Activated T-helper 1 cell treated with anti-CD3 and anti-CD28 coated beads, Interleukin-2, amount 50 U/mL, for 16 hours (primary cell): ENCODE results near the gene SDHAF2.
"Not testable (repeated sequence)": the region's sequence is repeated elsewhere in the genome, so short reads cannot be mapped to it uniquely, and the experiment has no call there.

Experiments used
- DNase-seq, 2 donors: peaks; one replicate each; pipeline ENCODE4 v3.0.0-alpha.2; 2020; ENCODE audit warnings: low read depth in 1 of 2, low spot score in 1 of 2

SDHAF2 gene

DNA sequence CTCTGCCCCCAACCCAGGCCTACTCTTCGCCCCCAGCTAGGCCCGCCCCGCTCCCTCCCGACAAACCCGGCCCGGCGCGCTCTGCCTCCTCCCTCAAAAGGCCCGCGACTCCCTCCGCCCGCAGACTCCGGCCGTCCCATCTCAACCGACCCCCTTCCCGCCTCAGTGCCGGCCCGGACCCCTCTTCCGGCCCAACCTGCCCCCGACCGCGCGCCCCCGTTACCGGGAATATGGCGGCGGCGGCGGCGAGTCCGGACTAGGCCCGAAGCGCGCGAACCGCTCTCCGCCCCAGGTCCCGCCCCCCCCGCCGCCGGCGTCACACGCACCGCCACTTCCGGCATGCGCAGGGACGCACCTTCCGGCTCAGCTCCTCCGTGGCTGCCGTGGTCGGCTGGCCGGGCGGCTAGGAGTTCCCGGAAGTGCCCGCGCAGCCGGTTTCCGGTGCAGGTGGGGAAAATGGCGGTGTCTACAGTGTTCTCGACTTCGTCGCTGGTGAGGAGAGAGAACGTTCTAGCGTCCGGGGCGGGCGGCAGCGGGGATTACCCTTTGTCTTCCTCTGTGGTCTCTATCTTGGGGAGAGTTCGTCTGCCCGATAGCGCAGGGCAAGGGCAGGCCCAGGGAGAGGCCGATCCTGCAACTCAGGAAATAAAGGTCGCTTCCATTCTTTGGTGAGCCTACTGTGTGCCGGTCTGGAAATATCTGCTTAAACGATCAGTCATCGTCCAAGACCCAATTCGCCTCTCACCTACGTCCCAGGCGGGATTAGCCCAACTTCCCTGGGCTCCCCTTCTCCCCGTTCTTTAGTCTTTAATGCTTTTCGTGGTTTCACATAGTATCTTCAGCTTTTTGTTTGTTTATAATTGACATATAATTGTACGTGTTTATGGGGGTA lies at the start of gene SDHAF2, which contains the start of gene CPSF7:
TSS of gene SDHAF2 (plus strand) at position 434 of the 892 bp plus-strand sequence. CDS start at position 457, 23 bp downstream.
TSS of gene CPSF7 (minus strand) at position 285 of the 892 bp plus-strand sequence. CDS start 740 bp downstream, outside the sequence.
- peak; percentile 97 to 99 for DNase-seq

DNA sequence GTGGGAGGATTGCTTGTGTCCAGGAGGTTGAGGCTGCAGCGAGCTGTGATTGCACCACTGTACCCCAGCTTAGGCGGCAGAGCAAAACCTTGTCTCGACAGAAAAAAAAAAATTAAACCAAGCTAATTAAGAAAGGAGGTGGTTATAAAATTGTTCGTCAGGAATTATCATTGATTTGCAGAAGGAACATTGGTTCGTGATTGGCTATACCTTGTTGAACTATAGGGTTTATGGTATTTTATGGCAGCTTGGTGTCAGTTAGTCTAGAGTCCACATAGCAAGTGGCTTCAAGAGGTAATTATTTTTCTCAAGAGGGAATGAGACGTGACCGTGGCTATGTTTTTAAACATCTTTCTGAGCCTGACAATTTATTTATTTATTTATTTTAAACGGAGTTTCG lies 49.0 kb upstream of the SDHAF2 start:
- no peak for DNase-seq

DNA sequence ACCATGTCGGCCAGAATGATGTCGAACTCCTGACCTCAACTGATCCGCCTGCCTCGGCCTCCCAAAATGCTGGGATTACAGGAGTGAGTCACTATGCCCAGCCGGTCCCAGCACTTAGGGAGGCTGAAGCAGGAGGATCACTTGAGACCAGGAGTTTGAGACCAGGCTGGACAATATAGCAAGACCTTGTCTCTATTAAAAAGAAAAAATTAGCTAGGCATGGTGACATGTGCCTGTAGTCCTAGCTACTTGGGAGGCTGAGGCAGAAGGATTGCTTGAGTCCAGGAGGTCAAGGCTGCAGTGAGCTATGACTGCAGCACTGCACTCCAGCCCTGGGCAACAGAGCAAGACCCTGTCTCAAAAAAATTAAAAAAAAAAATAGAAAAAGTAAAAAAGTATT lies 46.1 kb upstream of the SDHAF2 start:
- DNase-seq: not testable (repeated sequence)

DNA sequence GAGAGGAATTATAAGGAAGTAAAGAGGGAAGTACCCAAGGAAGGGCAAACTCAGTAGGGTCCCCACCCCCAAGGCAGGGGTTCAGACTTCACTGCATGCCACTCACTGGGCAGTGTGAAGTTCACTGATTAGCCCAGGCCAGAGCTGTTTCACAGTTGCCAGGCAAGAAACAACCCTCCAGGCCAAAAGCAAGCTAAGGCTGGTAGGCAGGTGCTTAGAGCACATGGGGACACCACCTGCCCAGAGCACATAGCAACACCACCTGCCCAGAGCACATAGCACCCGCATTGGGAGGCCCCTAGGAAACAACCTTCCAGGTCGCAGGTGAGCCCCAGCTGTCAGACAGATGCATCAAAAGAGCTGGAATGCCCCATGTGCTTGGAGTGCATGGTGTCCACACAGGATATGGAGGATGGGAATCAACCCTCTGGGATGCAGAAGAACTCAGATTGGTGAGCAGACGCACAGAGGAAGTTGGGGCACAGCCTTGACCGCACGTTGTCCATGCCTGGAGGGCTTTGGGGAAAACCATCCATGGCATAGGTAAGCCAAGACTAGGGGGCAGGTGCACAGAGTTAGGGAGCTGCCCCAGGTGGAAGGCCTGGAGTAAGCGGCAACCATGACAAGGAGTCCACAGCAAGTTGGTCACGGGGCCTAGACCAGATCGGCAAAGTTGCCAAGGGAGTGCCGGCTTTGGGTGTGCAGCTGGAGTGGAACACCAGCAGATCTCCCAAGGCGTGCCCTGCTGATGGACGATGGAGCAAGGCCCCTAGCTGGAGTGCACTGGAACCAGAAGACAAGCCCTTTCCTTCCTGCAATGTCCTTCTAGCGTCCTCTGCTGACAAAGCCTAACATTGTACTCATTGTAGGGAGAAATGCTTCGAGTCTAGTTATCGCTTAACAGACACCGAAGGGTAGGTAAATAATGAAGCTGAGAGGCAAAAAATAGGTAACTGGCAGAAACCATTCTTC lies 45.4 kb upstream of the SDHAF2 start:
- DNase-seq: no peak

DNA sequence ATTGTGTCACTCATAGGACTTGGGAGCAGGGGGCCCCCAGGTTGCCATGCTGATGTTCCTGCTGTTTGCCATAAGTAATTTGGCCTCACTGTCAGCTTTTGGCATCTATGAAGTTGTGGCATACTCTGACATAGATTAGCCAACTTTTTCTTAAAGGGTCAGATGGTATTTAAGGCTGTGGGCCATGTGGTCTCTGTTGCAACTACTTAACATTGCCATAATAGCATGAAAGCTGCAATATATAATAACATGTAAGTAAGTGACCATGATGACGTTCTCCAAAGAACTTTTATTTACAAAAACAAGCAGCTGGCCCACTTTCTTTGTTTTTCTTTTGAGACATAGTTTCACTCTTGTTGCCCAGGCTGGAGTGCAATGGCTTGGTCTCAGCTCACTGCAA lies 39.8 kb upstream of the SDHAF2 start:
- no peak for DNase-seq

DNA sequence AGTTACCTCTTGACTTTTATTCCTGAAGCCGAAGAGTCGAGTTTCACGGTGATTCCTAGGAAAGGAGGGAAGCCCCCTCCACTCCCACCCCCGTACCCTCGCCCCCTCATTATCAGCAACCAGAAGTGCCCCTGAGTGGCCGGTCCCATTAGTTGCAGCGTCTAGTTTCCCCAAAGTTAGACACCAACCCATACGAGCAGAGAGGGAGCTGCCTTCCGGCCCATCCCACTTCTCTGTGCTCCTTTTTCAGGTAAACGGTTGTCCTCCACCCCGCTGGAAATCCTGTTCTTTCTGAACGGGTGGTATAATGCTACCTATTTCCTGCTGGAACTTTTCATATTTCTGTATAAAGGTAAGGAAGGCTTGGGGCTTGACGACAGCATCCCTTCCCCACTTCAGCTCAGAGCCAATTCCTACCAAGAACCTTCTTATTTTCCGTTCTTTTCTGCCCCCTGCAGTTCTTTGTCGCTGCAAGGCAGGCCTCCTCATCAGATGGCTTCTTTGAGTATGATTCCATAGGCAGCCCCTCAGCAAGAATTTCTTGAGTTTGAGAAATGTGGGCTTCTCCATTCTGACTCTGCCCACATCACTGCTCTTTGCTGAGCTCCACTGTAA lies 36.8 kb upstream of the SDHAF2 start:
- no peak for DNase-seq

DNA sequence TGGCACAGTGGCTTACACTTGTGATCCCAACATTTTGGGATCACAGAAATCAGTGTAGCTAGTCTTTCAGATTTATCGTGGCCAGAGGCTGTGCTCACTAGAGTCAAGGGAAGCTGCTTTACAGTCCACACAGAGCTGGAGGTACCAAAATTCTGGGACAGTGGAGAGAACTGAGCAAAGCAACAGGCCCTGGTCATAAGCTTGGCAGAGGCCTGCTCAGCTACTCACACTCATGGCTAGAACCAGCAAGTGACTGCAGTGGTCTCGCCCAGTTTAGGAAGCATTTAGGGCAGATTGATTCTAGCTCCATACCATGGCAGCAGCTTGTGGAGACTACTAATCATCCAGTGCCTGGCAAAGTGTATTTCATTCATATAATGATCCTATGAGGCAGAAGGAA lies 28.8 kb upstream of the SDHAF2 start:
- DNase-seq: no peak

DNA sequence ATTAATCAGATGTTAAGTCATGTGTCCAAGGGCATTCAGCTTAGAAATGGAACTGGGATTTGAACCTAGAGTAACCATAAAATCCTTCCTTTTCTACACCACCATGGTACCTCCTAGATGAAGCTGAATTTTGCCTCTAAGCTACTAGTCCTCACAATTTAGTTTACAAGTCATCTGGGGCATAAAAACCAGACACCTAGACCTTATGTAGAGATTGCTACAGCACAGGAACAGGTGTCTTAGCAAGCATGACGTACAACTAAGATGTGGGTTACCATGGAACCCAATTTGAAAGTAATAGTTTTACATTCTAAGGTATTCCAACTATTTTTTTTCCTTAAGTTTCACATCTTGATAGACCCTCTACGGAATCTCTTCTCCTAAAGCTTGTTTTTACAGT lies 28.4 kb upstream of the SDHAF2 start:
- DNase-seq: no peak

DNA sequence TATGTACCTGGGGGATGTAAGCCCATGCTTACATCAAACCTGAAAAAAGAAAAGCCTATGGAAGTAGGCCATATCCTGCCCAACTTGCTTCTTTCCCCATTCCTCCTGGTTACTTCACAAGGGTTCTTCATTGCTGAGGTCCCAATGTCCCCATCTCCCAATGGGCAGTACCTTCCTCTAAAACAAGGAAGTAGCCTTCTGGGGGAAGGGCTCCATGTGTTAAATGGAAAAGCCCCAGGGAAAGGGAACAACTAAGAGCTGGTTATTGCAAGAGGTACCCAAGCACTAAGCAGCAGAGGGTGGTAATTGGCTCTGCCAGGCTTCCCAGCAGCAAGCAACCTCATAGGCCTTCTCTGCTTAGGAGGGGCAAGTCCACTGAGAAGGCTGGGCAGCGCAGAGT lies 26.3 kb upstream of the SDHAF2 start:
- DNase-seq: no peak

DNA sequence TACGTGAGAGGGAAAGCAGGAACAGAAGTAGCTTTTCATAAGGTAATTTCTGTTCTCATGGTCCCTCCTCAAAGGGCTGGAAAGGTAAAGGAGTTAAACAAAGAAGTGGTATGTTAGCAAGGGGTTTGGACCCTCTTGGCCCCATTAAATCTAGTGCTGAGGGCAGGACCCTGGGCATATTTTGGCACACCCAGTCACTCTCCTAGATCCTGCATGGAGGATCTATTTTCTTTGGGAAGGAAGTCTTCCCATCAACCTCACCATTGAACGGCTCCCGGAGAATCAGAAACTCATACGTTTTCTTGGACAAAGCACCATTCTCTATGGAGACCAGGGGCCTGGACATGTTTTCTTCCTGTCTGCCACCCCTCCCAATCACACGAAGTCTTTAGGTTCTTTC lies 25.8 kb upstream of the SDHAF2 start:
- DNase-seq: no peak

DNA sequence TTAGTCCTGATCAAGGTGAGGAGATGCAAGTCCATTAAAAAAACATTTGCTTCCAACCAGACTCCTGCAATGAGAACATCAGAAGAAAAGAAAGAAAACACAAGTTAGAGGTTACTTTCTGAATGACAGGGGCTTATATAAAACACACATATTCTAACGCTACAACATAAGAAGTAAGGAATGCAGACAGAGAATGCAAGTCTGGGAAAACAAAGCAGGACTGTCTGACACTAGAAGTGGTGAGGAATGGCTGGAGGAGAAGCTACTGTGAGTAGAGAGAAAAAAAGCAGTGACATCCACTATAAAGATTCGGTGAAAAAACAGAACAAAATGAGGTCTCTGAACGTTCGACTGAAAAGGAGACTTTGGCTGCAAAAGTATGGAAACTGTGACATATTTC lies 25.3 kb upstream of the SDHAF2 start:
- no peak for DNase-seq

DNA sequence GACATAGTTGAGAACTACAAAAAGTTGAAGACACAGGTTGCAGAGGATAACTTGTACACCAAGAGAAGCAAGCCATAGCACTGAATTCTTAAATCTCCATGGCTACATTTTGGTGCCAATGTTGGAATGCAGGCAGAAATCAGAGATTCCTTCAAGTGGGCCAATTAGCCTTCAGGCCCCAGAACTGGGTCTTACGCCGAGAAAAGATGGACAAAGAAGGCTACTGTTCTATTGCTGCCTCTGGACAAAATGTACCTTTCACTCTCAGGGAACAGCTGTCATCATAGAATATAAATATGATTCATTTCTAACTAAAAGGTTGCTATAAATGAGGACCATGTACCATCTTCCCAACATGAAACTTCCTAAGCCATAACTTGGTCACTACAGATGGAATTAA lies 23.9 kb upstream of the SDHAF2 start:
- no peak for DNase-seq

DNA sequence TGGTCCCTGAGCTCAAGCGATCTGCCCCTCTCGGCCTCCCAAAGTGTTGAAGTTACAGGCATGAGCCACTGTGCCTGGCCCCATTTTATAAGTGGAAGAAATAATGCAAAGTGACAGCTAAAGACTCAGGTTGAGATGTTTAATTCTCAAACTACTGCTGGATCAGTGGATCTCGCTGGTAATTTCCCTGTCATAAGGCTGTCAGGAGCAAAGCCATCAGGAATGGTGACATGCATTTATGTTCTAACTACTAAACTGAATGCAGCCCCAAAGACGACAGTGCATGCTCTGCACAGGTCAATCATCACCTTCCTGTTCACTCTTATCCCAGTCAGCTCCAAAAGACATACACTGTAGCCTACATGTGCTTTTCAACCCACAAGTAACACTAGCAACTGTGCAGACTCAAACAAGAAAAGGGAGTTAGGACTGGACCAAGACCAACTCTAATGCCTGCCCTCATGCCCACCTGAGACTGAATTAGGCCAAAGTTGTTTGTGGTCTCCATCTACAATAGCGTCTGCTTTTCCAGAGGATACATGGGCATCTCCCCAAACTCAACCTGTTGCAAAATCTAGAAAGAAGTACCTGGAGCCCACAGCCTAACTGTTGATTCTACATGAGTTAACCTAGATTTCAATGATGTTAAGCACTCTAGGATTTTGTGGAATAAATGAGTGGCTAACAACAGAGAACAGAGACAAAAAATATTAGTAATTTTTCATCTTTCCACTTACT lies 22.8 kb upstream of the SDHAF2 start:
- DNase-seq: no peak

DNA sequence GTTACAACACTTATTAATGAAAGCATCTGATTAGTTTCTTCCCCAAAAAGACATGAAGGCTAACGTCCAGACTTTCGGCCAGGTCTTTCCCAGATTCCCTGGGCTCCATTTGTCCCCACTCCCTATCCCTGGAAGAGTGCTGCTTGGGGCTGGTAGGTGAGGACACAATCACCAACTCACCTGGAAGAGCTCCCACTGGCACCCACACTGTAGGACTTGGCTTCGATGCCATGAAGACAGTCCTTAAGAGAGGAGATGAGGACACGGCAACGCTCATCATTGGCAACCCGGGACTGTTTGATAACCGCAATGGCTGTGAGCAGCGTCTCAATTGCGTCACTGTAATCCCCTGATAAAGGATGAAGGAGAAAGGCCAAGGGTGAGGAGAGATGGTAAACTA lies 18.3 kb upstream of the SDHAF2 start:
- DNase-seq: no peak

DNA sequence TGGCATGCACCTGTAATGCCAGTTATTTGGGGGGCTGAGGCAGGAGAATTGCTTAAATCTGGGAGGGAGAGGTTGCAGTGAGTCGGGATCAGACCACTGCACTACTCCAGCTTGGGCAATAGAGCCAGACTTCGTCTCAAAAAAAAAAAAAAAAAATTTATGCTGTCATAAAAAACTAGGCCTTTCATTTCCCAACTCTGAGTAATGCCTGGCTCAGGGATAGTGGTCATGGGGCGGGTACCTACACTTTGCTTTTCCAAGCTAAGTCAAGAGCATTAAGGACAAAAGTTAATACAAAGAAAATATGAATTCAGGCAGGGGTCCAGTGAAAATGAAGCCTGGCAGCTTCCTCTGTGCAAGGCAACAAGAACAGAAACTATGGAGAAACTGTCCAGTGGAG lies 16.4 kb upstream of the SDHAF2 start:
- no peak for DNase-seq

DNA sequence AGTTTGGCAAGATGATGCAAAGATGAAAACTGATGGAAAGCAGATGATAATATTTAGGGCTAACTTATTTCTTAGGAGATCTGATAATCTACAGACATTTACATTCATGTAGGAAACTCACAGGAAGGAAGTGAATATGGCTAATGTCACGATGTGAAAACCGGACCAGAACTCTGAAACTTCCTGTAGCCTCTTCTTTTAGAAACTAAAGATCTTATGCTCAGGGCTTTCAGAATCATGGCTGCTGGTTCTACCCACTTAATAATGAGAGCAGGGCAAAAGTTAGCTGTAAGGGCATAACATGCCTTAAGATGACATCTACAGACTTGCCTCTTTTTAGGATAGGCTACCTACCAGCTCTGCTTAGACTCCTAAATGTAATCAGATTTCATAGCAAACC lies 15.4 kb upstream of the SDHAF2 start:
- DNase-seq: no peak

DNA sequence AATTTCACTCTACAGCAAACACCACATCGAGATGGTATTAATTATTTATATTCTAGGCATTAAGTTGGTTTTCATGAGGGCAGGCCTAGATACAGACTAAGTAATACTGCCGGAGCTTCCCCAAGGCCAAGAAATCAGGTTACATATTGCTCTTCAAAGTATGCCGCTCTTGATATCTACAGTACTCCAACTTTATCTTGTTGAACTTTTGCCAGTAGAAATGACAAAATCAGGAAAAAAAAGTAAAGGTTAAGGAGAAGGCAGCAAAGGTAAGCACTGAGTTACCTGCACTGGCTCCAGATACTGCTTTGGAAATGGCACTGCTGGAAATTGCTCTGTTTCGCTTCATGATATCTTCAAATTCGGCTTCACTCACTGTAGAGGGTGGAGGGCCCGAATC lies 14.5 kb upstream of the SDHAF2 start:
- no peak for DNase-seq

DNA sequence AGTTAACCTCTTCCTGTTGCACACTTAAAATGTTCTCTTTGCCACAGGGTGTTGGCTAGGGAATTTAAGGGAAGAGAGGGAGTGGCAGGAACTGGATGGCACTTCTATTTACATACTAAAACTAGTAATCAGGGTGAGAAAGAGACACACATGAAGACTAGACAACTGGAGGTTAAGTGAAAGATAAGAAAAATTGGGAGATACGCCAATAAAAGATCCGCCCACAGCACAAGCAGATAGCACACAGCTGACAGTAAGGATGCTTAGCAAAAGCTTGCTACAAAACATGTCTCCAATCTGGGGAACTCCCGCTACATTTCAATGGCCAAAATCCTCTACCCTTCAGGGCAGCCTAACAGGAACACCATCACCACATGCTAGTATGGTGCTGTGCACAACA lies 13.0 kb upstream of the SDHAF2 start:
- no peak for DNase-seq

DNA sequence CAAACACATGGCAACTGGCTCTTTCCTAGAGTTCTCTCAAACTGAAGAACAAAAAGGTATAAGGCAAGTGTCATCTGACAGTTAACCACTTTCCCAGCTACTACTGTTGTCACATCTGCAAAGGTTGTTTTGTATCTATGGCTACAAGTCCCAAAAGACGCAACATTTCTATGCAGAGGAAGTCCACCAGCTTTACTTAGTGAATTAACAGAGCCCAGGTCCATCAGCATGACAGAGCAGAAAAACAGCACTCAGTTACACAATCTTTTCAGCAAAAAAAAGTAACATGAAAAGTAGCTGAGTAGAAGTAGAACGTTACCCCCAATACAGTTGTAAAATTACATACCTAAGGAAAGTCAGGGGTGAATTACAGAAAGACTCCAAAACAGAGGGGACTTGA lies 12.3 kb upstream of the SDHAF2 start:
- DNase-seq: no peak

DNA sequence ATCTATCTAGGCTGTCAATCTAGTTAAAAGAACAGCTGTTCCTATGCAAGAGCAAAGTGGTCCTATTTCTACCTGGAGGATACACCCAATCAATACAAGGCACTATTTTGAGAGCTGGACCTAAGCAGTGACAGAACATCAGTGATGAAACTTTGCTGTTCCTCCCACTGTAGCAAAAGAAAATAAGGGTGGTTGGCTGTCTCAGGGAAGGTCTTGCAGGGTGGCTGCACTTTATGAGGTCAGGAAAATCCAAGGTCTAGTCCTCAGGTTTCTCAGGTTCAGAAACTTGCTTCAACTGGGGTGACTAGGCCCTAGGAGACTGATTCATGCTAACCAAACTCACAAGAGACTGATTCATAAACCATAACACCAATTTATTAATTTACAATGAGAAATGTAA lies 11.8 kb upstream of the SDHAF2 start:
- DNase-seq: no peak

DNA sequence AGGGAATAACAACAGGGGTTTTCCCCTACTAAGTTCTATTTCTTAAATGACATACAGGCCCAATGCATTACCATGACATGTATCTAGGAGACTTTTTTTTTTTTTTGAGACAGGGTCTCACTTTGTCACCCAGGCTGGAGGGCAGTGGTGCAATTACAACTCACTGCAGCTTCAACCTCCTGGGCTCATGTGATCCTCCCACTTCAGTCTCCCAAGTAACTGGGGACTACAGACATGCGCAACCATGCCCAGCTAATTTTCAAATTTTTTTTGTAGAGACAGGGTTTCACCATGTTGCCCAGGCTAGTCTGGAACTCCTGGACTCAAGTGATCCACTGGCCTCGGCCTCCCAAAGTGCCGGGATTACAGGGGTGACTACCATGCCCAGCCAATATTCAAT lies 7.7 kb upstream of the SDHAF2 start:
- DNase-seq: no peak
